K562 (cell line): ENCODE data around the gene SPRED2. TPM values are rescaled to one million over a fixed set of nuclear protein-coding genes. Genes with fewer than 3 reads are reported as not detected.

ENCODE experiments used
- ARHGAP35 ChIP-seq: fragments of 450-650 bp; IDR thresholded peaks from 2 replicates; pipeline ENCODE4 v1.6.1; 2018; ENCODE audit not compliant: partially characterized antibody
- ARID1B ChIP-seq: fragments of 450-650 bp; IDR thresholded peaks from 2 replicates; pipeline ENCODE4 v1.6.1; 2016; ENCODE audit warnings: antibody characterized with exemption, mild to moderate bottlenecking, inconsistent platforms
- CTCF ChIP-seq, 3 experiments: IDR thresholded peaks in 2 of 3; conservative IDR thresholded peaks in 1 of 3; 2 replicates each; pipeline ENCODE4 v1.5.1; 2011 to 2012; ENCODE audit warnings: low read length in 3 of 3, mild to moderate bottlenecking in 3 of 3, control low read depth in 2 of 3, improper control_type of control experiment in 1 of 3, inconsistent platforms in 1 of 3, low read depth in 1 of 3, mixed read lengths in 1 of 3, moderate library complexity in 1 of 3; ENCODE audit not compliant: insufficient read depth in 2 of 3
- ETV1 ChIP-seq: fragments of 450-650 bp; conservative IDR thresholded peaks from 2 replicates; pipeline ENCODE4 v1.6.1; 2016; ENCODE audit warnings: missing genetic modification characterization, control low read depth, low read depth, missing compliant biosample characterization
- FOXM1 ChIP-seq, 2 experiments: fragments of 450-650 bp in 1 of 2; sonication (generic) in 1 of 2; formaldehyde crosslinking in 1 of 2; IDR thresholded peaks; 2 replicates each; pipeline versions ENCODE4 v1.6.1 to v1.9.0; 2017 to 2022; ENCODE audit warnings: low read depth in 2 of 2, mild to moderate bottlenecking in 2 of 2, missing genetic modification reagents in 1 of 2, moderate library complexity in 1 of 2
- HDAC1 ChIP-seq, 2 experiments: fragments of 450-650 bp; IDR thresholded peaks; 2 replicates each; pipeline ENCODE4 v1.6.1; 2016 to 2017; ENCODE audit warnings: inconsistent platforms in 1 of 2, mild to moderate bottlenecking in 1 of 2, moderate library complexity in 1 of 2
- IRF2 ChIP-seq: sonication (generic); formaldehyde crosslinking; IDR thresholded peaks from 2 replicates; pipeline ENCODE4 v1.8.1; 2022; ENCODE audit warnings: mild to moderate bottlenecking, missing genetic modification reagents
- KAT2B ChIP-seq: IDR thresholded peaks from one replicate; pipeline ENCODE4 v1.6.1; 2012; ENCODE audit warnings: low read depth, mild to moderate bottlenecking, control low read depth, inconsistent platforms, low read length, moderate library complexity
- MCM2 ChIP-seq: fragments of 450-650 bp; IDR thresholded peaks from 2 replicates; pipeline ENCODE4 v1.6.1; 2017; ENCODE audit warnings: low read depth, mild to moderate bottlenecking
- MCM5 ChIP-seq: fragments of 450-650 bp; IDR thresholded peaks from 2 replicates; pipeline ENCODE4 v1.6.1; 2016; ENCODE audit warnings: low read depth
- MIER1 ChIP-seq: fragments of 450-650 bp; IDR thresholded peaks from 2 replicates; pipeline ENCODE4 v1.6.1; 2016; ENCODE audit warnings: antibody characterized with exemption, mild to moderate bottlenecking, low read depth
- RUNX1 ChIP-seq: sonication (generic); IDR thresholded peaks from 2 replicates; pipeline ENCODE4 v1.6.1; 2016; ENCODE audit warnings: antibody characterized with exemption, low read depth
- SIRT6 ChIP-seq: IDR thresholded peaks from one replicate; pipeline ENCODE4 v1.6.1; 2012; ENCODE audit warnings: low read depth, mild to moderate bottlenecking, control low read depth, inconsistent platforms, low read length, moderate library complexity
- SMARCA4 ChIP-seq: fragments of 450-650 bp; IDR thresholded peaks from 2 replicates; pipeline ENCODE4 v1.6.1; 2016
- SMARCE1 ChIP-seq: fragments of 450-650 bp; IDR thresholded peaks from 2 replicates; pipeline ENCODE4 v1.7.1; 2016; ENCODE audit warnings: mild to moderate bottlenecking
- STAG1 ChIP-seq: sonication (generic); formaldehyde crosslinking; IDR thresholded peaks from 2 replicates; pipeline ENCODE4 v1.5.0; 2020; ENCODE audit warnings: missing genetic modification reagents, borderline replicate concordance
- TBL1XR1 ChIP-seq, 2 experiments: IDR thresholded peaks; 2 replicates each; pipeline ENCODE4 v1.6.1; 2012; ENCODE audit warnings: improper control_type of control experiment in 2 of 2, low read length in 2 of 2, mild to moderate bottlenecking in 1 of 2
- ZEB2 ChIP-seq: fragments of 450-650 bp; IDR thresholded peaks from 2 replicates; pipeline ENCODE4 v1.6.1; 2016
- ZNF431 ChIP-seq: sonication (generic); formaldehyde crosslinking; IDR thresholded peaks from 2 replicates; pipeline ENCODE4 v1.8.0; 2022; ENCODE audit warnings: mild to moderate bottlenecking, missing genetic modification reagents
- ZNF589 ChIP-seq: fragments of 200-800 bp; sonication (Bioruptor generic); IDR thresholded peaks from 2 replicates; pipeline ENCODE4 v1.6.1; 2016; ENCODE audit warnings: low read depth, missing genetic modification characterization, missing compliant biosample characterization
- polyA plus RNA-seq, 8 experiments: library from polyadenylated mRNA; depleted of rRNA in 4 of 8; stranded (reverse) in 5 of 8; unstranded in 3 of 8; fragments of >200 nt; fragmentation: Nextera tagmentation in 2 of 8; fragmentation: Illumina TruSeq in 1 of 8; extraction: Ambion mirVana in 2 of 8; extraction: Trizol in 1 of 8; gene quantifications; 2 replicates each; pipeline versions ENCODE4 v1.2.1 to v1.2.3, GENCODE V29; 2011 to 2014; ENCODE audit warnings: inconsistent platforms in 1 of 8, missing spikeins in 1 of 8
- total RNA-seq, 7 experiments: library from RNA; depleted of rRNA in 6 of 7; stranded (reverse); fragments of >200 nt in 6 of 7; fragmentation: Illumina TruSeq in 2 of 7; extraction: Trizol in 2 of 7; gene quantifications; 2 replicates each; pipeline versions ENCODE4 v1.2.1 to v1.2.3, GENCODE V29; 2011 to 2021; ENCODE audit warnings: low replicate concordance in 1 of 7
- TF ChIP-seq, protein P1 (sequence below): fragments of 250-450 bp; sonication (Bioruptor Pico); IDR thresholded peaks from 2 replicates; pipeline ENCODE4 v1.4.0; 2020; ENCODE audit warnings: mild to moderate bottlenecking, moderate library complexity
- TF ChIP-seq, protein P2 (sequence below): IDR thresholded peaks from 2 replicates; pipeline ENCODE4 v1.6.1; 2016; ENCODE audit warnings: missing genetic modification characterization, missing compliant biosample characterization

Gene SPRED2
- total and polyA plus RNA-seq, 9 of the 15 experiments (the other 6 are each of a cell fraction or from before 2014, with no cell fraction given) = 4.6 to 50.8 (median 14.1) TPM

GRCh38 chr2:65351234-65351947 is 81.0 kb downstream of the SPRED2 start (continued):
- TF ChIP-seq, protein P1, sequence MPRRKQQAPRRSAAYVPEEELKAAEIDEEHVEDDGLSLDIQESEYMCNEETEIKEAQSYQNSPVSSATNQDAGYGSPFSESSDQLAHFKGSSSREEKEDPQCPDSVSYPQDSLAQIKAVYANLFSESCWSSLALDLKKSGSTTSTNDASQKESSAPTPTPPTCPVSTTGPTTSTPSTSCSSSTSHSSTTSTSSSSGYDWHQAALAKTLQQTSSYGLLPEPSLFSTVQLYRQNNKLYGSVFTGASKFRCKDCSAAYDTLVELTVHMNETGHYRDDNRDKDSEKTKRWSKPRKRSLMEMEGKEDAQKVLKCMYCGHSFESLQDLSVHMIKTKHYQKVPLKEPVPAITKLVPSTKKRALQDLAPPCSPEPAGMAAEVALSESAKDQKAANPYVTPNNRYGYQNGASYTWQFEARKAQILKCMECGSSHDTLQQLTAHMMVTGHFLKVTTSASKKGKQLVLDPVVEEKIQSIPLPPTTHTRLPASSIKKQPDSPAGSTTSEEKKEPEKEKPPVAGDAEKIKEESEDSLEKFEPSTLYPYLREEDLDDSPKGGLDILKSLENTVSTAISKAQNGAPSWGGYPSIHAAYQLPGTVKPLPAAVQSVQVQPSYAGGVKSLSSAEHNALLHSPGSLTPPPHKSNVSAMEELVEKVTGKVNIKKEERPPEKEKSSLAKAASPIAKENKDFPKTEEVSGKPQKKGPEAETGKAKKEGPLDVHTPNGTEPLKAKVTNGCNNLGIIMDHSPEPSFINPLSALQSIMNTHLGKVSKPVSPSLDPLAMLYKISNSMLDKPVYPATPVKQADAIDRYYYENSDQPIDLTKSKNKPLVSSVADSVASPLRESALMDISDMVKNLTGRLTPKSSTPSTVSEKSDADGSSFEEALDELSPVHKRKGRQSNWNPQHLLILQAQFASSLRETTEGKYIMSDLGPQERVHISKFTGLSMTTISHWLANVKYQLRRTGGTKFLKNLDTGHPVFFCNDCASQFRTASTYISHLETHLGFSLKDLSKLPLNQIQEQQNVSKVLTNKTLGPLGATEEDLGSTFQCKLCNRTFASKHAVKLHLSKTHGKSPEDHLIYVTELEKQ = no peak
- TF ChIP-seq HDAC1 (IDR thresholded peaks at IDR 0.05) (peak in 1 of 2 experiments; percentile 33; a peak in 1 of 4 replicates), MCM2 (no peak), SMARCE1 (peak; percentile 90), FOXM1 (IDR thresholded peaks at IDR 0.05; ENCODE audit: low read depth) (no peak), FOXM1 (CRISPR knock-in tag; IDR thresholded peaks at IDR 0.05; ENCODE audit: low read depth) (no peak), SMARCA4 (peak; percentile 81), IRF2 (no peak), STAG1 (CRISPR knock-in tag) (no peak), SIRT6 (no peak), ZNF431 (CRISPR knock-in tag) (no peak), RUNX1 (no peak), ZNF589 (CRISPR knock-in tag) (no peak), CTCF (IDR thresholded peaks at IDR 0.05 in 2 of 3, conservative IDR thresholded peaks at IDR 0.05 in 1 of 3; ENCODE audit: insufficient read depth in 2 of 3, low read depth in 1 of 3, low read length in 3 of 3) (0 out of 6 replicates have a peak, but pooled peaks of 1 of the 3 experiments have one; percentile 5), ARID1B (peak; percentile 82), ETV1 (tag) (peak; percentile 60), TBL1XR1 (IDR thresholded peaks at IDR 0.05; ENCODE audit: low read length in 2 of 2) (peak in 1 of 2 experiments; percentile 66; a peak in 1 of 4 replicates), MIER1 (no peak), KAT2B (no peak), ZEB2 (peak; percentile 58), ARHGAP35 (no peak), MCM5 (no peak)
- TF ChIP-seq, protein P2, sequence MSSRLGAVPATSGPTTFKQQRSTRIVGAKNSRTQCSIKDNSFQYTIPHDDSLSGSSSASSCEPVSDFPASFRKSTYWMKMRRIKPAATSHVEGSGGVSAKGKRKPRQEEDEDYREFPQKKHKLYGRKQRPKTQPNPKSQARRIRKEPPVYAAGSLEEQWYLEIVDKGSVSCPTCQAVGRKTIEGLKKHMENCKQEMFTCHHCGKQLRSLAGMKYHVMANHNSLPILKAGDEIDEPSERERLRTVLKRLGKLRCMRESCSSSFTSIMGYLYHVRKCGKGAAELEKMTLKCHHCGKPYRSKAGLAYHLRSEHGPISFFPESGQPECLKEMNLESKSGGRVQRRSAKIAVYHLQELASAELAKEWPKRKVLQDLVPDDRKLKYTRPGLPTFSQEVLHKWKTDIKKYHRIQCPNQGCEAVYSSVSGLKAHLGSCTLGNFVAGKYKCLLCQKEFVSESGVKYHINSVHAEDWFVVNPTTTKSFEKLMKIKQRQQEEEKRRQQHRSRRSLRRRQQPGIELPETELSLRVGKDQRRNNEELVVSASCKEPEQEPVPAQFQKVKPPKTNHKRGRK (tag) = no peak
